Endometrial microvascular endothelial cells (primary cell): ENCODE results near the gene ANKRD6. TPM values are rescaled to one million over a fixed set of nuclear protein-coding genes. Genes with fewer than 3 reads are reported as not detected.
"Not testable (repeated sequence)": the region's sequence is repeated elsewhere in the genome, so short reads cannot be mapped to it uniquely, and the experiment has no call there.

ENCODE experiments used
- in situ Hi-C: cut with HindIII; loops from 2 replicates; pipeline ENCODE4 v1.10.0; 2017; ENCODE audit warnings: low sequenced_read_pairs, low pct_unique_long_range_greater_than_20kb; ENCODE audit errors: inconsistent ontology term
- total RNA-seq: library from RNA; depleted of rRNA; stranded (reverse); fragments of >200 nt; gene quantifications from one replicate; pipeline ENCODE4 v1.2.3, GENCODE V29; 2015; ENCODE audit errors: inconsistent ontology term

Gene ANKRD6
- total RNA-seq = 7.0 TPM

DNA sequence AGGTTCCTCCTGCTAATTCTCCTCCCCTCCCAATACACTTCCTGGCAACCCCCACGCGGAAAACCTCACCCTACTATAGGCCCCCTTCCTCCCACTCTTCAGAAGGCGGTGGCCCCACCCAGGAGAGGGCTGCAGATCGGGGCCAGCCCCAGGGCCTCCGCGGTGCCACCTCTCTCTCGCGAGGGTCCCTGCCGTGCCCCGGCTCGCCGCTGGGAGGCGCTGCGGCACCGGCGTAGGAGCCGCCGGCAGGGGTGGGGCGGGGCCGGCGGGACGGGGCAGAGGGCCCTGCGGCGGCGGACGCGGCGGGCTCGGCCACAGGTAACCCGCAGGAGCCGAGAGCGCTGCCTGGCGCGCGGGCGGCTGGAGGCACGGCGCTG is at the start of gene ANKRD6:
TSS of gene ANKRD6 (plus strand) at position 278 of the 377 bp plus-strand sequence. CDS start 133,825 bp downstream, outside the sequence.
- in situ Hi-C loops = no loop called here

DNA sequence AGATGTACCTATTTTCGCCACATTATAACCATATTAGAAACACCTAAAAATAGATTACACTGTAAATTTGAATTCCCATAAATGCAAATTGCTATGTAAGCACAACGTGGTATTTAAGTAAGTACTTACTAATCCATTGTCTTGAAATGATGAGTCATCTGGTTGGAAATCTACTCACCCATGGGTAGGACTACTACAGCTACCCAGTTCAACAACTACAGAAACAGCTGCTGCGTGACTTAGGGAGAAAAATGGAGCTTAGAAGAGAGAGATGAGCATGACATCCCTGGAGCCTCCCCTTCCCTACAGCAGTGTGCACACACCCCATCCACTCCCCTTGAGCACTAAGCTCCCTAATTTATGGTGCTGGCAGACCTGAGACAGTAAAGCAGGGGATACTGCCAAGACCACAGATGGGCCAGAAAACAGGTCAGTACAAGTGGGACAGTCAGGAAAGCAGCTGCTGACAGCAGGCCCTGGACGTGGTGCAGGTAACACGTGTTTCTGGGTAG is 47.7 kb upstream of the ANKRD6 start:
- in situ Hi-C loops = no loop called here

DNA sequence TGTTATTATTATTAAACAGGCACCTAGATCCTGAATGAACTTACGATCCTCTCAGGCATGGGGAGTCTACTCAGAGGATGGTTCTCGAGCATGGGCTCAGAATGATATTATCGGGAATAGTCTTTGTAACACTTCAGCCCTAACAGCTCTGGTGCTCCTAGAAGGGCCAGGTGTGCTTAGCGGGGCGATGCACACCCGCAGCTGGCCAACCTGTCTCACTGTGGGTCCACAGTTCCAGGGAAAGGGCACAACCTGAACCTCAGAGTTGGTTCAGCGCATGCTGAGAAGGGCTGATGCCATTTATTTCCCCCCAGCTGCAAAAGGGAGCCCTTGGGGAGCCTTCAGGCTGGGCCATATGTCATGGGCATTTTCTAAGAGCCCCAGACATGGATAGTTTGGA is 47.1 kb upstream of the ANKRD6 start:
- in situ Hi-C loops = no loop called here

DNA sequence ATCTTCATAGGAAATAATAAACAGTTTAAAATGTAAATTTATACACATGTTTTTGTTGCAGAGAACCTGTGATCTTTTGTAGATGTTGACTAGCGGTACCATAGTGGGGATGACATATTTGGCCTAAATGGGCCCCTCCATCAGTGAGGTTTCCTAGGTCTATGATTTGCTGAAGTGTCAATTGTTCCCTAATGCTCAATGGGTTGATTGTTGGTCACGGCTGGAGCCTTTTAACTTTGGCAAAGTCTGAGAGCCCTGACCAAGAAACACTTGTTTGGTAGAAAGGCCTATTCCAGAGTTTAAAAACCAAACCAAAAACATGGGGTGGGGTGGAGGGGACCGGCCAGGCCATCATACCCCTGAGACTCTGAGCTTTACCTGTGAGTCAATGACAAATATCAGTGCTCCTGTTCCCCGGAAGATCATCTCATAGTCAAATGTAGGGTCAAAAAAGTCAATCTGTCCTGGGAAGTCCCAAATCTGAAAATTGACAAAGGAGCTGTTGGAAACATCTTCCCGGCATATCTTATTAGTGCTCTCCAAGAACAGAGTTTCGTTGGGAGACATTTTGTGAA is 45.9 kb upstream of the ANKRD6 start:
- in situ Hi-C loops = no loop called here

DNA sequence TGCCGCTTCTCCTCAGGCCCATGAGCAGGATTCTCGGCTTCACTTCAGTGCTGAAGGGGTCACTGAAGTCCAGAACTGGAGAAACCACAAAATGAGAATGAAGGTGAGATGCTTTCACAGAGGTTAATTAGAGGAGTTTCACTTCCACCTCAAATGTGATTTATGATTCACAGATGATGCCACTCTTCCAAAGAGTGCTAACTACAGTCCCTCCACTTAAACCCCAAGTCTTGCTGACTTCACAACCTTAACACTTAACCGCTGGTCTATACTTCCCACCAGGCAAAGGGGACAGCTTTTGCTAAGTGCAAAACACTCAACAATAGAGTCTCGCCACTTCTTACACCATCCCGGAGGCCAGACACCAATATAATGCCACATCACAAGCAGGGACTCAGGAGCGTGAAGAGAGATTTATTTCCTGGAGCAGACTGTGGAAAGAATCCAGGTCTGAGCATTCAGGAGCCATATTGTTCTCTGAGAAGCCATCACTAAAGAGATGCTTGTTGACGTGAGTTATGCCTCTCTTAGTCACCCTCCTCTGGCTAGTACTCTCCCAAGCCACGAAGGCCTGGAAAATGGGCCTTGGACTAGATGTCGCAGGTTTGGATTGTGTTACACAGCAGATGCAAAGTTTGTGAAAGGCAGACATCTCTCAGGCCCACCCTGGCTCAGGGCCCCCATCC is 45.3 kb upstream of the ANKRD6 start:
- in situ Hi-C loops = no loop called here

DNA sequence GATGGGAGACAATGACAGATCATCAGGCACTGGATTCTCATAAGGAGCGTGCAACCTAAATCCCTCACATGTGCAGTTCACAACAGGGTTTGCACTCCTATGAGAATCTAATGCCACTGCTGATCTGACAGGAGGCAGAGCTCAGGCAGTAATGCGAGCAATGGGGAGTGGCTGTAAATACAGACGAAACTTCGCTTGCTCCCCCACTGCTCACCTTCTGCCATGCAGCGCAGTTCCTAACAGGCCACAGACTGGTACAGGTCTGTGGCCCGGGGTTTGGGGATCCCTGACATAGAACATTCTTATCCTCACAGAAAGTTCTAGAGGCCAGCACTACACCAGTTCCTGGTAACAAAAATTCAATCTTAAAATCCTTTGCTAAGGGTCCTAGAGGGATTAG is 44.1 kb upstream of the ANKRD6 start:
- in situ Hi-C loops = no loop called here

DNA sequence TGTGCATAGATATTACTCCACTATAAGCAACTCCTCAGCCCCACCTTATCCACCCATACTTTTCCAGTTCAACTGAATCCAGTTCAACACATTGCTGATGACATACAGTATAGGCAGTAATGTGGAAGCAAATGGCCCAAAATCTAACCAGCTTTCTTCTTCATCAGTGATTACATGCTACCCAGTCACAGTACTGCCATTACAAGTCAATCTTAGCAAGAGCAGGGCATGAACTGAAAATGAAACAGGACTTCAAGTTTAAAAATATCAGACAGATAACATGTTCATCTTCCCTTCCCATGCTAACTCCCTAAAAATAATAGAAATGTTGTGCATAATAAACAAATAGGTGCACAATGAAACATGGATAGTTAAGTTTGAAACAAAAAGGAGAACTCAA is 40.1 kb upstream of the ANKRD6 start:
- in situ Hi-C loops = no loop called here

DNA sequence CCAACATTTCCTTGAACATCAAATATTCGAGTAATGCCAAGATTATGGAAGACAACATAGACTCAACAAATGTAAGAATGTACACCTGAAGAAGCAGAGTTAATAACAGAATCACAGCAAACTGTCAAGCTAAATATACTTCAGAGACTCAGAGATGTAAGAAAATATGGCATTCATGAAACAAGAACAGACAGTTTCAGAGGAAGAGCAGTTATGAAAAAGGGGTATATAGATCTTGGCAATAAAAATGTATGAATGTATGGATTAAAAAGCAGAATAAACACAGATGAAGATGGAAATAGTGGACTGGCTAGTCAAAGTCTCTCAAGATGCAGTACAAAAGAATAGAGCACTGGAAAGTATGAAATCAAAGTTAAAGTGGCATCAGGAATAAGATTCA is 39.3 kb upstream of the ANKRD6 start:
- in situ Hi-C loops = no loop called here

DNA sequence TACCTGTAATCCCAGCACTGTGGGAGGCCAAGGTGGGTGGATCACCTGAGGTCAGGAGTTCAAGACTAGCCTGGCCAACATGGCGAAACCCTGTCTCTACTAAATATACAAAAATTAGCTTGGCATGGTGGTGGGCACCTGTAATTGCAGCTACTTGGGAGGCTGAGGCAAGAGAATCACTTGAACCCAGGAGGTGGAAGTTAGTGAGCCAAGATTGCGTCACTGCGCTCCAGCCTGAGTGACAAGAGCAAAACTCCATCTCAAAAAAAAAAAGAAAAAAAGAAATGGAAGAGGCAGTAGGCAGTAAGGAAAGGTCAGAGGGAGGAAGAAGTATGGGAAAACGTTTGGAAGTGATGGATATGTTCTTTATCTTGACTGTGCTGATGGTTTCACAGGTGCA is 35.1 kb upstream of the ANKRD6 start:
- in situ Hi-C loops = not testable (repeated sequence)

DNA sequence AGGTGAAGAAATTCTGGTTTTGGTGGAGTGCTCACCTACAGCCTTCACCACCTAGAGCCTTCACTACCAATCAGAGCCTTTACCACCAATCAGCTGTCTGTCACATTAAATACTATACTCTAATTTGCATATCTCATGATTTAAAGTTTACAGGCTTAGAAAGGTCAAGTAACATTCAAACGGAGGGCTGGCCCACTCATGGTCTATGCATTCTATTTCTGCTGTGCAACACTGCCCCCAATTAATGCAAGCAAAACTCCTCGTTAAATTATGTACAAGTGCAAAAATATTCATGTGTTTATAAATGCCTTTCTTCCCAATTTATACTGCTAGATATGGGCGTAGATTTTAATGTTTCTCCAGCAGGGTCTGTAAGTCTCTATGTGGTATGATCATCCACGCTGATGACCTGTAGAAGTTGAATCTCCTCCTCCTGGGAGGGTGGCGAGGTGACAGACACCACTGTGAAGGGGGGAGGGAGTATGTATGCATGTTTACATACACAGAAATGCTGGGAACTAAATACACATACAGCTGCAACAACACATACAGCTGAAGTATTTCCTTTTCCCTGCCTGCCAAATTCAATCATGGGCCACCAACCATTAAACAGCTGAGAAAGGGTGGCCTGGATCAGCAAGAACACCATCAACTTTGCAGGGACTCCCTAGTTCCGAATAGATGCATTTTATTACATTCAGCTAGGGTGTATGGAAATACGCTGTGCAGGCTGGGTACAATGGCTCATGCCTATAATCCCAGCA is 34.0 kb upstream of the ANKRD6 start:
- in situ Hi-C loops = no loop called here

DNA sequence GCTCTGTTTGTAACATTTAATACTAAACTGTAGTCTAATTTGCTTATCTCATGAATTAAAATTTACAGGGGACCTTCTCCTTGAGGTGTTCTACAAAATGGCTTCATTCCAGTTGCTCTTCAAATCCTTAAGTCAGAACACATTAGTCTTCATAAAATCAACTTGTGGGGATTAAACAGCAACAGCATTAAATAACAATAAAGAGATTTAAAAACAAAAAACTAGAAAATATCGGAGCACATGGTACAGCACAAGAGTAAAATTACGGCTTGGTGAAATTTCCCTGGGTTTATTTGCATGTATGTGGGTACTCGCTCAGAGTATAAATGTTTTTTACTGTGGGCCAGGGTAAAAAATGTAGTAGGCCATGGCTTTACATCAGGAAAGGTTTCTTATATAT is 32.9 kb upstream of the ANKRD6 start:
- in situ Hi-C loops = no loop called here

DNA sequence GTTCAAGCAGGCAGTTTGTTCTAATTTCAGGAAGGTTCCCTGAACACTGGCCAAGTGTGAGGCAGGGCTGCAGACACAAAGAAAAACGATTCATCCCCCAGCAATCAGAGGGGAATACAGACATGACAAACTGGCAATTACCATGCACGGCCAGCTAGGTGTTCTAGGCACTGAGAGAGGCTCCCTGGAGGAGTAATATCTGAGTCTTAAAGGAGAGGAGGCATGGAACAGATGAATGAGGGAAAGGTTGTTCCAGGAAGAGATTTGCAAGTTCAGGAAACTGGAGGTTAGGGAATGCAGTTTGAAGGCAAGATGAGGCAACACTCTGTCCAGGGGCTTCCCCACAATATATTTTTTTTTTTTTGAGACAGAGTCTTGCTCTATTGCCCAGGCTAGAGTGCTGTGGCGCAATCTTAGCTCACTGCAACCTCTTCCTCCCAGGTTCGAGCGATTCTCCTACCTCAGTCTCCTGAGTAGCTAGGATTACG is 32.0 kb upstream of the ANKRD6 start:
- in situ Hi-C loops = no loop called here

DNA sequence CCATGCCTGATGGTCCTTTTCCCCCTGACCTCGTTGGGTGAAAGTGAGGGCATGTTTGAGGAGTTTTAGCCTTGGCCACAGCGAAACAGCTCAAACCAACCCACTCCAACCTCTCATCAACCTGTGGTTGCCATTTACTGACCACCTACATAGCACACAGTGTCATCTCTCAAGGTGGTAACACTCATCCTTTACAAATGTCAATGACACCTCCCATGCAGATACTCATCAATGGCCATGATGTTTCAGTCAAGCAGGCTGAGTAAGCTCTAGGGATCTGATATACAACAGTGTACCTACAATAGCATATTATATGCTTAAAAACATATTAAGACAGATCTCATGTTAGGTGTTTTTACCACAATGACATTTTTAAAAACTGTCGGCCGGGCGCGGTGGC is 30.2 kb upstream of the ANKRD6 start:
- in situ Hi-C loops = no loop called here

DNA sequence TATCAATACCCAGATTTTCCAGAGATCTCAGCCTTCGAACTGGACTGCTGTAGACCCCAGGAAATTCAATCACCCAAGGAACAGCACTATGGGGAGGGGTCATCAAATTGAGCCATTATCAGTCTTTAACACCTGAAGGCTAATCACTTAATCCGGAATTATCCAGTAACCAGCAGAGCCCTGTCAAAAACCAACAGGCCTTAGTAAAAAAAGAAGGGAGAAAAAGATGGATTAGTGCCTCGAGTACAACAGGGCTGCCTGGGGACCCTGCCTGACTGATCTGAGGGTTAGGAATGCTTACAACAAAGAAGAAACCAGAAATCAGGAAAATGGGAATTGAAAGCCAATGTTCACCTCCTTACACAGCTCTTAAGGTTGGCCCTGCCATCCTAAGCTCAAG is 28.4 kb upstream of the ANKRD6 start:
- in situ Hi-C loops = no loop called here

DNA sequence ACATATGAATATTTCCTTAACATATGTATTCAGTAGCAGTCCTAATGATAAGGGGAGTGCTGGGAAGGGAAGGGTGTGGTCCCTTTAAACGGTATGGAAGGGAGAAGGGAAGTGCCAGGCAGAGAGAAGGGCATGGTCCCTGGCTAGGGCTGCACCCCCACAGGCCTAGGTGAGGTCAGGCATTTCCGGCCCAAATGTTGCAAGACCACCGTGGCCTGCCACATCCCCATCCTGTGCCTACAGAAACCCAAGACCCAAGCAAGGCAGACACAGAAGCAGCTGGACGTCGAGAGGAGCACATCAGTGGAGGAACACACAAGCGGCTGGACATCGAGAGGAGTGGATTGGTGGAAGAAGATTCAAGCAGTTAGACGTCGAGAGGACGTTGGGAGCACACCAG is 26.8 kb upstream of the ANKRD6 start:
- in situ Hi-C loops = no loop called here

DNA sequence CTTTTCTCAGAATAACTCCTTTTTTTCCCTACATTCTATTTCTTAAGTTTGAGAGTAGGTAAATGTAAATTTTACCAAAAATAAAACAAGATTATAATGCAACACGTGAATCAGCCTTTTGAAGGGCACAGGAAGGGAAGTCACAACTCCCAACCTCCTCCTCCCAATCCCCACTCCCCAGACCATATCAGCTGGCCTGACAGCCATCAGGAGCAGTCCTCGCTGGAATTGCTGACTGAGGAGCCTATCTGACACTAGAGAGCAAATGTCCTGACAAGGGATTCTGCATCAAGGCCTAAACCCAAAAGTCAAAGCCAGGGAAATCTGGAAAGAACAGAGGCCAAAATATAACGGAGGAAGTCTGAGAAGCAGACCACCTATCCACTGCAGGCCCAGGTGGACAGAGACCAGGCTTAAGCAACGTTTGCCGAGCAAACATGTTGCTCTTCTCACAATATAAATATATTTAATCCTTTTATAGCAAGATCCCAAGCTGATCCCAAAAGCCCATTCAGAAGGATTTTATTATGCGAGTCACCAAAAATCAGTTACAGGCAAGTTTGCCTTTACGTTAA is 23.4 kb upstream of the ANKRD6 start:
- in situ Hi-C loops = no loop called here

DNA sequence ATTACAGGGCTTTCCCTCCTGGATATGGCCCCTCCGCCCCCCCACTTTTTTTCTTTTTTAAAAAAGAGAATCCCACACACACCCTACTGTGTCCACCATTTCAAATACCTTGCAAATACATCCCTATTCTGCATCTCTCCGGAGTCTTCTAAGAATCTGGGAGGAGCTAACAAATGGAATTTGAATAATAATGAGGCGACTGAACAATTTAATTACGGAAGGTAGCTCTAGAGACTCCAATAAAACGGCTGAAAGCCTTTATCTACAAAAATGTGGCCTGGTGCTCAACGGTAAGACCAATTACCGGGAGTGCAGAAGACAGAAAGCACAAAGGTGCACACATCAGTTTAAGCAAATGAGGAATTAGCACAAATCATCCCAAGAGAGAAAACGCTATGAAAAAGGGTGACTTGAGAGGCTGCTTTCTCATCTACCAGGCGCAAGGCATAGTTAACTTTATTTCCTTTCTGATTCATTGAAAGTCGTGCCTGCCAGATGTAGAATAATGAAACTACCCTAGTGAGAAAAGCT is 22.7 kb upstream of the ANKRD6 start:
- in situ Hi-C loops = no loop called here

DNA sequence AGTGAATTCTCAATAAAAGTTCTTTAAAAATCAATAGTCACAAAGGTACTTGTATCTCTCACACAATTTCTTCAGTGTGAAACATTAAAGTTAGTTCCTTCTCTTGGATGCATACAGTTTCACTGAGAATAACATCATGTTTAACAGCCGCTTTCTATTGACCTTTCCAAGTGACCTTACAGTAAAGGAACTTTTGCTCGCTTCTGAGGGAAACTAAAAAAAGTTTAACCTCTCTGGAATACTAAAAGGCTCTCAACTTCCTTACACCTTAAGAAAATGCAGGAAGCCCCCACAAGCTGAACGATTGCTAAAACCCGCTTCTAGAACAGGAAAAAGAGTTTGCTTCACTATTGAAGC is 22.2 kb upstream of the ANKRD6 start:
- in situ Hi-C loops = no loop called here
